ENCODE data around the gene SPOPL.
"Not testable (repeated sequence)": the region's sequence is repeated elsewhere in the genome, so short reads cannot be mapped to it uniquely, and the experiment has no call there.

Gene SPOPL

GRCh38 chr2:138494265-138494966 lies 7.2 kb upstream of the SPOPL start:
- no peak for DNase-seq

GRCh38 chr2:138495384-138495783 lies 6.2 kb upstream of the SPOPL start:
- DNase-seq = no peak

- no peak for DNase-seq
Observed at GRCh38 chr2:138496096-138496651, 5.4 kb upstream of the SPOPL start.

DNA sequence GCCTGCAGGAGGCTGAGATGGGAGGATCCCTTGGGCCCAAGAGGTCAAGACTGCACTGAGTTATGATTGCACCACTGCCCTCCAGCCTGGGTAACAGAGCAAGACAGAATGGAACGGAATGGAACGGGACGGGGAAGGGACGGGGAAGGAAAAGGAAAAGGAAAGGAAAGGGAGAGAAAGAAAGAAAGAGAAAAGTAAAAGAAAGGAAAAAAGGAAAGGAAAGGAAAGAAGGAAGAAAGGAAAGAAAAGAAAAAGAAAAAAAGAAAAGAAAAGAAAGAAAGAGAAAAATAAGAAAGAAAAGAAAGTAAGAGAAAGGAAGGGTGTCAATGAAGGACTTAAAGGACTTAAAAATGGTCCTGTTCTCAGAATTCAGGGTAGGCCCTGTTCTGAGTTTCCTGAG lies 4.3 kb upstream of the SPOPL start:
- no peak for DNase-seq

GRCh38 chr2:138499684-138500083 lies 1.9 kb upstream of the SPOPL start:
- DNase-seq = no peak

GRCh38 chr2:138500592-138501424 lies 762 bp upstream of the SPOPL start:
- no peak for DNase-seq

GRCh38 chr2:138502255-138503086 lies 901 bp downstream of the SPOPL start:
- no peak for DNase-seq

- no peak for DNase-seq
Observed at GRCh38 chr2:138503087-138503442, 1.5 kb downstream of the SPOPL start.

- no peak for DNase-seq
Observed at GRCh38 chr2:138503652-138504051, 2.1 kb downstream of the SPOPL start.

- DNase-seq = no peak
Observed at GRCh38 chr2:138504092-138504491, 2.5 kb downstream of the SPOPL start.

DNA sequence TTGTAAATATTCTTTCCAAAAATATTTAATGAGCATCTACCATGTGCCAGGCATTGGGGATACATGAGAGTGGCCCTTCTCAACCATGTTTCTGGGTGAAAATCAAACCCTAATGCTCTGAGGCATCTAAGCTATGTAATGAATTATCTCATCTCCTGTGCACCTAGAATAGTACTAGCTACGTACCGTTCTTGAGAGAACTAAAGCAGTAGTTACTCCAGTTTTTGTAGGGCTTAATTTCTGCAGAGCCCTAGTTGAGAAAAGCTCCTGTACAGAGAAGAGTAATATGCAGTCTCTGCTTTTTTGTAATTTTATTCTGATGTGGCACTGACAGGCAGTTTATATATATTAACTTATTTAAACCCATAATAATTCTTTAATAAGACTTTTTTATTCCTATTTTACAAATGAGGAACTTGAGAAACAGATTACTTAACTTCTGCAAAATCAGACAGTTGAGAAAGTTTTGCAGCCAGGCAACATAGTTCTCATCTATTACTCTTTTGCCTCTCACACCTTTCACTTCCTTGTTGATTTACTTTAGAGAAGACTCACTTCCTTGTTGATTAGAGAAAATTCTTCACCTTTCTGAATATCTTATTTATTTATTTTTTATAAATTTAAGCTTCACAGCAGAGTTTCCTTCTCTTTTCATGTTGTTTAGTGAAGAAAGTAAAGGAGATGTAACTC lies 3.1 kb downstream of the SPOPL start:
- no peak for DNase-seq

GRCh38 chr2:138507267-138507666 lies 5.7 kb downstream of the SPOPL start:
- DNase-seq = no peak

DNA sequence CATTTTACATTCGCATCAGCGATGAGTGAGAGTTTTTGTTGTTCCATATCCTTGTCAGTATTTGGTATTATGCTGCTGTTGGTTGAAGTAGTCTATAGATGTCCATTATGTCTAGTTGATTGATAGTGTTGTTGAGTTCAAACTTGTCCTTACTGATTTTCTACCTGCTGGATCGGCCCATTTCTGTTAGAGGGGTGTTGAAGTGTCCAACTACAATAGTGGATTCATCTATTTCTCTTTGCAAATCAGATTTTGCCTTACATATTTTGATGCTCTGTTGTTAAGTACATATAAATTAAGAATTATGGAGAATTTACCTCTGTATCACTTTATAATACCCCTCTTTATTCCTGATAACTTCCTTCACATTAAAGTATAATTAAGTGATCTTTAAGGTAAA lies 8.7 kb downstream of the SPOPL start:
- DNase-seq = no peak

GRCh38 chr2:138512672-138513071 lies 11.1 kb downstream of the SPOPL start:
- no peak for DNase-seq

GRCh38 chr2:138514173-138514572 lies 12.6 kb downstream of the SPOPL start:
- DNase-seq = no peak

DNA sequence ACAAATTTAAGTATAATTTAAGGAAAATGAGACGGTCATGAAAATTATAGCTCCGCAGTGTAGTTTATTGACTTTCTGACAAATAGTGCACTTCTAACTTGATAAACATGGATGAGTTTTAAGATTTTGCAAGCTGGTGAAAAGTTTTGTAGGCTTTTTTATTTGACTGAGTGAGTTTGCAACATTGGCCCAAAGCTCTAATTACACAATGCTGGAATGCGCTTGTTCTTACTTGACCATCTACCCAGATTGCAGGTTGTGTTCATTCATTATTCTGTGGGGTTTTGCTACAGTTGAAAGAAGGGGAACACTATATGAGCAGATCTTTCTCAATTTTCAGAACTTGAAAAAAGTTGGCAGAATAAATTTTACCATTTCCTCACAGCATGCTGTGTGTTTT lies 13.5 kb downstream of the SPOPL start:
- no peak for DNase-seq

DNA sequence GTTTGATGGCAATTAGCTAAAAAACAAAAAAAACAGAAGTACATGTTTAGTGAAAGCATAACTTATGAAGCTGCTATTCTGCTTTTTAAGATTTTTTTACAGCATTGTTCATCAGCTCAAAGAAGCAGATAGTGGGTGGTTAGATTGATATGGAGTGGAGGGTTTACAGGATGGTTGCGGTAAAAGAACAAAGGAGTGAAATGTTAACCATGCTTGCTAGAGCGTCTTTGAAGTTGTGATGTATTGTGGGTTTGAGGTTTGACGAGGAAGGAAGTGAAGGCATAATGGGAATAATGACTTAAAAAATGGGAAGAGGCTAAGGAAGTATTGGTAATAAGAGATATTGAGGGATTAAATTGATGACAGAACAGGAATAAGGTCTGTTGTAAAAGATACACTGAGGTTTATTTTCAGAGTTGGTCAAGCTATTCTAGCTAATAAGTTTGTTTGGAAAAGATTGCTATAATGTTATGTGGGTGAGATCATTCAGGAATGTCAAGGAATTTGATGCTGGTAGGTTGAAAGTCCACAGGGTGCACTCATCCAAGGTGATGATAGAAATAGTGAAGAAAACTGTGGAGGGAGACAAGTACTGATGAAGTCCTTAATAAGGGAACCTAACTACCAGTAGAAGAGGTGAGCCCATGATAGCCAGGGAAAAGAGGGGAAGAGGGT lies 14.6 kb downstream of the SPOPL start:
- no peak for DNase-seq

GRCh38 chr2:138518860-138519259 lies 17.3 kb downstream of the SPOPL start:
- DNase-seq = no peak

DNA sequence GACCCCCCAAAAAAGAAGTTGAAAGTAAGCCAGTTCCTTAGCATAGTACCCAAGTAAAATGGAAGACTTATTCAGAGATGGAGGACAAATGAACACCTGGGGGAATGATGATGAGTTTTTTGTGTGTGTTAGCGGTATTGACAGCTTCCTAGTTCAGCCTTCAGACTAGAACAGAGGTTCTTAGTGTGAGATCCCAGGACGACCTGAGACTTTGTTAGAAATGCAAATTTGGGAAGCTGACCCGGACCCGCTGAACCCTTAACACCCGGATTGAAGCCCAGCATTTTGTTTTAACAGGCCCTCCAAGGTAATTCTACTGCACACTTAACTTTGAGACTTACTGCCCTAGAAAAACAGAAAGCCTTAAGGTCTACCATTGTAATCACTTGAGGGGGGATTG lies 20.3 kb downstream of the SPOPL start:
- no peak for DNase-seq

GRCh38 chr2:138522556-138522955 lies 21.0 kb downstream of the SPOPL start:
- no peak for DNase-seq

DNA sequence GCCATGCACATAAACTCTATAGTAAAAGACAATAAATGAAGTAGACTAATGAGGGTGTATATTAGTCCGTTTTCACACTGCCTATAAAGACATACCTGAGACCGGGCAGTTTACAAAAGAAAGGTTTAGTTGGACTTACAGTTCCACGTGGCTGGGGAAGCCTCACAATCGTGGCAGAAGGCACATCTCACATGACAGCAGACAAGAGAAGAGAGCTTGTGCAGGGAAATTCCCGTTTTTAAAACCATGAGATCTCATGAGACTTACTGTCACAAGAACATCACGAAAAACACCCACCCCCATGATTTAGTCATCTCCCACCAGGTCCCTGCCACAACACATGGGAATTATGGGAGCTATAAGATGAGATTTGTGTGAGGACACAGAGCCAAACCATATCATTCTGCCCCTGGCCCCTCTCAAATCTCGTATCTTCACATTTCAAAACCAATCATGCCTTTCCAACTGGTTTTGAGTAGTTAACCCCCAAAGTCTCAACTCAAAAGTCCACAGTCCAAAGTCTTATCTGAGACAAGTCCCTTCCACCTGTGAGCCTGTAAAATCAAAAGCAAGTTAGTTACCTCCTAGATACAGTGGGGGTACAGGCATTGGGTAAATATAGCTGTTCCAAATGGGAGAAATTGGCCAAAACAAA lies 21.6 kb downstream of the SPOPL start:
- DNase-seq = not testable (repeated sequence)

DNA sequence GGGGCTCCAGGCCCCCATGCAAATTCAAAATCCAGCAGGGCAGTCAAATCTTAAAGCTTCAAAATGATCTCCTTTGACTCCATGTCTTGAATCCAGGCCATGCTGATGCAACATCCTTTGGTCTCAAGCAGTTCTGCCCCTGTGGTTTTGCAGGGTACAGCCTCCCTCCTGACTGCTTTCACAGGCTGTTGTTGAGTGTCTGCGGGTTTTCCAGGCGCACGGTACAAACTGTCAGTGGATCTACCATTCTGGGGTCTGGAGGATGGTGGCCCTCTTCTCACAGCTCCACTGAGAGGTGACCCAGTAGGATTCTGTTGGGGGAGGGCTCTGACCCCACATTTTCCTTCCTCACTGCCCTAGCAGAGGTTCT lies 22.1 kb downstream of the SPOPL start:
- DNase-seq = not testable (repeated sequence)

Data from activated naive CD4-positive, alpha-beta T cell (primary cell).